HCT116 (cell line): ENCODE results near the gene CRACR2A. TPM values are rescaled to one million over a fixed set of nuclear protein-coding genes. Genes with fewer than 3 reads are reported as not detected.
A peak's percentile ranks its signal among the peaks of the same experiment; 100 is the strongest.

ENCODE experiments used
- ATAC-seq: fragments of 200-7000 bp; cut with Tn5 transposase; 2 replicates; pipeline ENCODE4 v1.9.1; 2020; ENCODE audit warnings: mild to moderate bottlenecking, moderate library complexity
- Bru-seq: library from RNA; stranded (reverse); fragments of 400-500 nt; gene quantifications from one replicate; lab custom pipeline; 2021; lab: Mats Ljungman, UMichigan
- BruChase-seq, 2 experiments: library from RNA; stranded (reverse); fragments of 400-500 nt; gene quantifications; one replicate each; lab custom pipeline; 2021; lab: Mats Ljungman, UMichigan
- BruUV-seq: library from RNA; stranded (reverse); fragments of 400-500 nt; replicated peaks from 2 replicates; lab custom pipeline; 2021; lab: Mats Ljungman, UMichigan
- CTCF ChIA-PET: fragments of 300-600 bp; sonication (Branson Sonifier 250); formaldehyde crosslinking; loops from one replicate; lab custom pipeline; 2021; ENCODE audit warnings: antibody characterized with exemption; lab: Charles Lee
- POLR2A ChIA-PET: fragments of 300-600, 350-600 bp; sonication (Branson Sonifier 250); formaldehyde crosslinking; loops from one replicate; lab custom pipeline; 2021; ENCODE audit warnings: antibody characterized with exemption; lab: Charles Lee
- RAD21 ChIA-PET, 2 experiments: fragments of 300-600 bp; sonication (Branson Sonifier 250); formaldehyde crosslinking; loops; one replicate each; lab custom pipeline; 2023; ENCODE audit warnings: low total read pairs in 2 of 2; ENCODE audit not compliant: uncharacterized antibody in 2 of 2, unreplicated experiment in 2 of 2, low non-redundant PET in 1 of 2; lab: Charles Lee
- DNase-seq: peaks from one replicate; pipeline ENCODE4 v3.0.0-alpha.2; 2010; ENCODE audit warnings: low read depth, low spot score
- H2AFZ ChIP-seq: fragments of 200-600 bp; shearing (Covaris generic), sonication (generic); 2 replicates; pipeline ENCODE4 v1.6.1; 2017; ENCODE audit warnings: low read depth, mixed run types, mixed read lengths, antibody characterized with exemption, low read length; ENCODE audit not compliant: poor library complexity, severe bottlenecking
- H3K27ac ChIP-seq: 2 replicates; pipeline ENCODE4 v1.5.1; 2012; ENCODE audit warnings: low read depth, low read length
- H3K27me3 ChIP-seq: fragments of 200-600 bp; sonication (generic); 2 replicates; pipeline ENCODE4 v1.6.1; 2016; ENCODE audit warnings: mixed run types, low read length, mixed read lengths; ENCODE audit not compliant: insufficient read depth
- H3K36me3 ChIP-seq, 2 experiments: fragments of 200-500 bp in 1 of 2; fragments of 200-600 bp in 1 of 2; sonication (Bioruptor generic) in 1 of 2; sonication (generic) in 1 of 2; 2 replicates each; pipeline versions ENCODE4 v1.5.1 to v1.6.1; 2014 to 2016; ENCODE audit warnings: low read length in 2 of 2, inconsistent platforms in 1 of 2, mixed read lengths in 1 of 2, mixed run types in 1 of 2; ENCODE audit not compliant: insufficient read depth in 2 of 2, control insufficient read depth in 1 of 2
- H3K4me1 ChIP-seq, 2 experiments: fragments of 200-600 bp in 1 of 2; sonication (generic) in 1 of 2; 2 replicates each; pipeline versions ENCODE4 v1.5.1 to v1.6.1; 2012 to 2017; ENCODE audit warnings: low read length in 2 of 2, inconsistent platforms in 1 of 2, mild to moderate bottlenecking in 1 of 2, mixed read lengths in 1 of 2, mixed run types in 1 of 2, moderate library complexity in 1 of 2; ENCODE audit not compliant: insufficient read depth in 2 of 2, control insufficient read depth in 1 of 2
- H3K4me2 ChIP-seq: fragments of 200-600 bp; sonication (generic); 2 replicates; pipeline ENCODE4 v1.6.1; 2017; ENCODE audit warnings: mixed run types, low read length, mixed read lengths
- H3K4me3 ChIP-seq, 2 experiments: fragments of 200-600 bp in 1 of 2; sonication (generic) in 1 of 2; replicated peaks in 1 of 2; 2 replicates each; pipeline ENCODE4 v1.5.1; 2011 to 2016; ENCODE audit warnings: low read length in 2 of 2, control low read depth in 1 of 2, low read depth in 1 of 2, mild to moderate bottlenecking in 1 of 2, mixed read lengths in 1 of 2, mixed run types in 1 of 2
- H3K79me2 ChIP-seq: fragments of 200-600 bp; sonication (generic); 2 replicates; pipeline ENCODE4 v1.6.1; 2017; ENCODE audit warnings: mild to moderate bottlenecking, mixed run types, low read length, moderate library complexity, mixed read lengths; ENCODE audit not compliant: insufficient read depth
- H3K9ac ChIP-seq: fragments of 200-600 bp; sonication (generic); 2 replicates; pipeline ENCODE4 v1.6.1; 2016; ENCODE audit warnings: low read length, mixed read lengths
- H3K9me2 ChIP-seq: fragments of 200-600 bp; sonication (generic), shearing (Covaris generic); 2 replicates; pipeline ENCODE4 v1.6.1; 2017; ENCODE audit warnings: mixed run types, mild to moderate bottlenecking, moderate library complexity; ENCODE audit not compliant: insufficient read depth
- H3K9me3 ChIP-seq, 2 experiments: fragments of 200-500 bp in 1 of 2; fragments of 200-600 bp in 1 of 2; sonication (Bioruptor generic) in 1 of 2; sonication (generic) in 1 of 2; 2 replicates each; pipeline ENCODE4 v1.6.1; 2014 to 2017; ENCODE audit warnings: low read length in 2 of 2, mixed read lengths in 2 of 2, inconsistent platforms in 1 of 2, low read depth in 1 of 2, mild to moderate bottlenecking in 1 of 2, mixed run types in 1 of 2, moderate library complexity in 1 of 2; ENCODE audit not compliant: control insufficient read depth in 1 of 2, insufficient read depth in 1 of 2
- H4K20me1 ChIP-seq: fragments of 200-600 bp; sonication (generic), shearing (Covaris generic); 2 replicates; pipeline ENCODE4 v1.6.1; 2017; ENCODE audit warnings: mixed run types, mild to moderate bottlenecking, moderate library complexity; ENCODE audit not compliant: insufficient read depth
- ATF3 ChIP-seq: IDR thresholded peaks from 2 replicates; pipeline ENCODE4 v1.6.1; 2012
- CEBPB ChIP-seq: IDR thresholded peaks from 2 replicates; pipeline ENCODE4 v1.6.1; 2012; ENCODE audit warnings: low read depth
- EGR1 ChIP-seq: IDR thresholded peaks from 2 replicates; pipeline ENCODE4 v1.6.1; 2012; ENCODE audit warnings: low read depth
- FOSL1 ChIP-seq: IDR thresholded peaks from 2 replicates; pipeline ENCODE4 v1.6.1; 2012; ENCODE audit warnings: low read depth
- JUND ChIP-seq: IDR thresholded peaks from 2 replicates; pipeline ENCODE4 v1.6.1; 2012
- POLR2A ChIP-seq: IDR thresholded peaks from 2 replicates; pipeline ENCODE4 v1.7.0; 2011; ENCODE audit warnings: borderline replicate concordance; ENCODE audit not compliant: insufficient read depth, insufficient read length; ENCODE audit errors: extremely low read depth
- SIN3A ChIP-seq: IDR thresholded peaks from 2 replicates; pipeline ENCODE4 v1.6.1; 2012; ENCODE audit warnings: low read depth
- SRF ChIP-seq: IDR thresholded peaks from 2 replicates; pipeline ENCODE4 v1.6.1; 2012; ENCODE audit warnings: low read depth
- TCF7L2 ChIP-seq: IDR thresholded peaks from 2 replicates; pipeline ENCODE4 v1.7.0; 2011; ENCODE audit warnings: borderline replicate concordance, inconsistent platforms; ENCODE audit not compliant: insufficient read depth, insufficient read length; ENCODE audit errors: extremely low read depth
- intact Hi-C: fragments of 100-400 bp; cut with micrococcal nuclease; formaldehyde crosslinking; loops from 2 replicates; pipeline ENCODE4 v1.10.0; 2022
- long read RNA-seq: library from polyadenylated mRNA; unstranded; transcript quantifications from one replicate; pipeline ENCODE4 v2.0.0, GENCODE V29; 2021; ENCODE audit not compliant: unreplicated experiment
- polyA plus RNA-seq: library from polyadenylated mRNA; unstranded; fragments of >200 nt; gene quantifications from 2 replicates; pipeline ENCODE4 v1.2.1, GENCODE V29; 2012; ENCODE audit warnings: missing spikeins
- total RNA-seq: library from RNA; stranded (reverse); gene quantifications from one replicate; pipeline ENCODE4 v1.2.1, GENCODE V29; 2021; ENCODE audit not compliant: unreplicated experiment
- TF ChIP-seq, protein P1 (sequence below): IDR thresholded peaks from 2 replicates; pipeline ENCODE4 v1.6.1; 2011; ENCODE audit warnings: mild to moderate bottlenecking, low read length, moderate library complexity; ENCODE audit not compliant: insufficient replicate concordance; ENCODE audit errors: extremely low read depth
- TF ChIP-seq, protein P2 (sequence below): IDR thresholded peaks from 2 replicates; pipeline ENCODE4 v1.6.1; 2012; ENCODE audit warnings: low read depth
- TF ChIP-seq, protein P3 (sequence below): IDR thresholded peaks from 2 replicates; pipeline ENCODE4 v1.6.1; 2012

CRACR2A gene, protein sequence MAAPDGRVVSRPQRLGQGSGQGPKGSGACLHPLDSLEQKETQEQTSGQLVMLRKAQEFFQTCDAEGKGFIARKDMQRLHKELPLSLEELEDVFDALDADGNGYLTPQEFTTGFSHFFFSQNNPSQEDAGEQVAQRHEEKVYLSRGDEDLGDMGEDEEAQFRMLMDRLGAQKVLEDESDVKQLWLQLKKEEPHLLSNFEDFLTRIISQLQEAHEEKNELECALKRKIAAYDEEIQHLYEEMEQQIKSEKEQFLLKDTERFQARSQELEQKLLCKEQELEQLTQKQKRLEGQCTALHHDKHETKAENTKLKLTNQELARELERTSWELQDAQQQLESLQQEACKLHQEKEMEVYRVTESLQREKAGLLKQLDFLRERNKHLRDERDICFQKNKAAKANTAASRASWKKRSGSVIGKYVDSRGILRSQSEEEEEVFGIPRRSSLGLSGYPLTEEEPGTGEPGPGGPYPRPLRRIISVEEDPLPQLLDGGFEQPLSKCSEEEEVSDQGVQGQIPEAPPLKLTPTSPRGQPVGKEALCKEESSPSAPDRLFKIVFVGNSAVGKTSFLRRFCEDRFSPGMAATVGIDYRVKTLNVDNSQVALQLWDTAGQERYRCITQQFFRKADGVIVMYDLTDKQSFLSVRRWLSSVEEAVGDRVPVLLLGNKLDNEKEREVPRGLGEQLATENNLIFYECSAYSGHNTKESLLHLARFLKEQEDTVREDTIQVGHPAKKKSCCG
- total RNA-seq = 18.4 TPM
- 8.8 and 9.5 TPM in 2 replicates for polyA plus RNA-seq
- Bru-seq, nascent RNA = percentile 64 among the genes with signal in this experiment
- BruChase-seq, experiment 1, labeled RNA remaining after a 6-hour chase = percentile 53 among the genes with signal in this experiment
- BruChase-seq, experiment 2, labeled RNA remaining after a 2-hour chase = percentile 51 among the genes with signal in this experiment
- long read RNA-seq, partial matches to known transcripts = 2 of 17 reads
- long read RNA-seq, other reads (novel, unspliced or antisense) = 15 of 17 reads

GRCh38 chr12:3752741-3753486, at the start of gene CRACR2A:
CRACR2A (minus strand) TSS chr12:3753109; CDS start chr12:3696999, 56,110 bp downstream.
- H3K27ac ChIP-seq = peak within 1 kb of the TSS; percentile 65
- H3K27me3 ChIP-seq = no peaks in the 10 kb centered on the region
- H3K9me3 ChIP-seq = no peaks in the 10 kb centered on the region
- H2AFZ ChIP-seq = peak within 1 kb of the TSS; percentile 50
- H3K4me3 ChIP-seq = peak within 1 kb of the TSS; percentile 75 to 80
- H3K4me1 ChIP-seq = peaks cover 12 to 26% of the 10 kb centered on the region in 2 experiments; a peak in 3 of 4 replicates
- peak within 1 kb of the TSS; percentile 89 for H3K4me2 ChIP-seq
- no peaks in the 10 kb centered on the region for H3K9me2 ChIP-seq
- RAD21 ChIA-PET = no interaction called here
- POLR2A ChIA-PET = interaction anchor here (0.8 to 1.0 kb wide), 2 partner anchors 11 to 12 kb away, joined by 3 to 4 read pairs; no protein-coding TSS in a partner anchor
- H4K20me1 ChIP-seq = no peaks in the 10 kb centered on the region
- peaks cover 22% of the 10 kb centered on the region; the same call in 1 of the 2 replicates for H3K79me2 ChIP-seq
- BruUV-seq = no TSS peak
- no peaks in the 10 kb centered on the region for H3K36me3 ChIP-seq
- DNase-seq (peak; percentile 32), ATAC-seq (peak; percentile 92)
- intact Hi-C loops = loop anchor here (2.0 kb wide), 1 partner anchor 452 kb away; no protein-coding TSS in a partner anchor
- CTCF ChIA-PET = interaction anchor here (1.4 to 1.8 kb wide), 2 partner anchors 19 to 453 kb away, joined by 3 to 8 read pairs; no protein-coding TSS in a partner anchor
- peak within 1 kb of the TSS; percentile 79 for H3K9ac ChIP-seq
- TF ChIP-seq, protein P1, sequence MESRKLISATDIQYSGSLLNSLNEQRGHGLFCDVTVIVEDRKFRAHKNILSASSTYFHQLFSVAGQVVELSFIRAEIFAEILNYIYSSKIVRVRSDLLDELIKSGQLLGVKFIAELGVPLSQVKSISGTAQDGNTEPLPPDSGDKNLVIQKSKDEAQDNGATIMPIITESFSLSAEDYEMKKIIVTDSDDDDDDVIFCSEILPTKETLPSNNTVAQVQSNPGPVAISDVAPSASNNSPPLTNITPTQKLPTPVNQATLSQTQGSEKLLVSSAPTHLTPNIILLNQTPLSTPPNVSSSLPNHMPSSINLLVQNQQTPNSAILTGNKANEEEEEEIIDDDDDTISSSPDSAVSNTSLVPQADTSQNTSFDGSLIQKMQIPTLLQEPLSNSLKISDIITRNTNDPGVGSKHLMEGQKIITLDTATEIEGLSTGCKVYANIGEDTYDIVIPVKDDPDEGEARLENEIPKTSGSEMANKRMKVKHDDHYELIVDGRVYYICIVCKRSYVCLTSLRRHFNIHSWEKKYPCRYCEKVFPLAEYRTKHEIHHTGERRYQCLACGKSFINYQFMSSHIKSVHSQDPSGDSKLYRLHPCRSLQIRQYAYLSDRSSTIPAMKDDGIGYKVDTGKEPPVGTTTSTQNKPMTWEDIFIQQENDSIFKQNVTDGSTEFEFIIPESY = peak; percentile 53
- TF ChIP-seq, protein P2, sequence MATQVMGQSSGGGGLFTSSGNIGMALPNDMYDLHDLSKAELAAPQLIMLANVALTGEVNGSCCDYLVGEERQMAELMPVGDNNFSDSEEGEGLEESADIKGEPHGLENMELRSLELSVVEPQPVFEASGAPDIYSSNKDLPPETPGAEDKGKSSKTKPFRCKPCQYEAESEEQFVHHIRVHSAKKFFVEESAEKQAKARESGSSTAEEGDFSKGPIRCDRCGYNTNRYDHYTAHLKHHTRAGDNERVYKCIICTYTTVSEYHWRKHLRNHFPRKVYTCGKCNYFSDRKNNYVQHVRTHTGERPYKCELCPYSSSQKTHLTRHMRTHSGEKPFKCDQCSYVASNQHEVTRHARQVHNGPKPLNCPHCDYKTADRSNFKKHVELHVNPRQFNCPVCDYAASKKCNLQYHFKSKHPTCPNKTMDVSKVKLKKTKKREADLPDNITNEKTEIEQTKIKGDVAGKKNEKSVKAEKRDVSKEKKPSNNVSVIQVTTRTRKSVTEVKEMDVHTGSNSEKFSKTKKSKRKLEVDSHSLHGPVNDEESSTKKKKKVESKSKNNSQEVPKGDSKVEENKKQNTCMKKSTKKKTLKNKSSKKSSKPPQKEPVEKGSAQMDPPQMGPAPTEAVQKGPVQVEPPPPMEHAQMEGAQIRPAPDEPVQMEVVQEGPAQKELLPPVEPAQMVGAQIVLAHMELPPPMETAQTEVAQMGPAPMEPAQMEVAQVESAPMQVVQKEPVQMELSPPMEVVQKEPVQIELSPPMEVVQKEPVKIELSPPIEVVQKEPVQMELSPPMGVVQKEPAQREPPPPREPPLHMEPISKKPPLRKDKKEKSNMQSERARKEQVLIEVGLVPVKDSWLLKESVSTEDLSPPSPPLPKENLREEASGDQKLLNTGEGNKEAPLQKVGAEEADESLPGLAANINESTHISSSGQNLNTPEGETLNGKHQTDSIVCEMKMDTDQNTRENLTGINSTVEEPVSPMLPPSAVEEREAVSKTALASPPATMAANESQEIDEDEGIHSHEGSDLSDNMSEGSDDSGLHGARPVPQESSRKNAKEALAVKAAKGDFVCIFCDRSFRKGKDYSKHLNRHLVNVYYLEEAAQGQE = no peak
- TF ChIP-seq POLR2A (peak; percentile 31), EGR1 (0 out of 2 replicates have a peak, but pooled peaks have one; percentile 18), ATF3 (no peak), CEBPB (no peak), JUND (no peak), TCF7L2 (no peak), SRF (no peak), FOSL1 (no peak), SIN3A (peak; percentile 59)
- TF ChIP-seq, protein P3, sequence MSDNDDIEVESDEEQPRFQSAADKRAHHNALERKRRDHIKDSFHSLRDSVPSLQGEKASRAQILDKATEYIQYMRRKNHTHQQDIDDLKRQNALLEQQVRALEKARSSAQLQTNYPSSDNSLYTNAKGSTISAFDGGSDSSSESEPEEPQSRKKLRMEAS = peak; percentile 82
